HCEC 1CT (cell line): Measurements from ENCODE around the gene UTP11.

Source experiments
- DNase-seq: peaks from one replicate; pipeline ENCODE4 v3.0.0-alpha.2; 2017

UTP11 gene

GRCh38 chr1:38047603-38048141 is 35.1 kb downstream of the UTP11 start:
- no peak for DNase-seq

- no peak for DNase-seq
Observed at GRCh38 chr1:38050397-38051078, 38.0 kb downstream of the UTP11 start.

- no peak for DNase-seq
Observed at GRCh38 chr1:38051079-38051543, 38.6 kb downstream of the UTP11 start.

GRCh38 chr1:38052750-38053415 is 40.3 kb downstream of the UTP11 start:
- DNase-seq: no peak

GRCh38 chr1:38053416-38054091 is 41.0 kb downstream of the UTP11 start:
- DNase-seq: no peak

GRCh38 chr1:38055398-38055797 is 42.9 kb downstream of the UTP11 start:
- peak; percentile 66 for DNase-seq

GRCh38 chr1:38055965-38056364 is 43.4 kb downstream of the UTP11 start:
- DNase-seq: no peak

- no peak for DNase-seq
Observed at GRCh38 chr1:38059635-38060250, 47.2 kb downstream of the UTP11 start.

GRCh38 chr1:38060498-38060897 is 48.0 kb downstream of the UTP11 start:
- no peak for DNase-seq

- DNase-seq: no peak
Observed at GRCh38 chr1:38061290-38061689, 48.8 kb downstream of the UTP11 start.

GRCh38 chr1:38061883-38062328 is 49.4 kb downstream of the UTP11 start:
- DNase-seq: no peak

- no peak for DNase-seq
Observed at GRCh38 chr1:38062361-38063288, 50.1 kb downstream of the UTP11 start.

- DNase-seq: no peak
Observed at GRCh38 chr1:38063616-38064015, 51.1 kb downstream of the UTP11 start.

GRCh38 chr1:38064197-38064903 is 51.8 kb downstream of the UTP11 start:
- peak; percentile 91 for DNase-seq

- no peak for DNase-seq
Observed at GRCh38 chr1:38068220-38068979, 55.9 kb downstream of the UTP11 start.

- no peak for DNase-seq
Observed at GRCh38 chr1:38068980-38069340, 56.4 kb downstream of the UTP11 start.

GRCh38 chr1:38071312-38072256 is 59.0 kb downstream of the UTP11 start:
- DNase-seq: peak; percentile 71

- no peak for DNase-seq
Observed at GRCh38 chr1:38072858-38073257, 60.3 kb downstream of the UTP11 start.

- DNase-seq: no peak
Observed at GRCh38 chr1:38073534-38074301, 61.2 kb downstream of the UTP11 start.
